ENCODE data around the gene DDX53. TPM values are rescaled to one million over a fixed set of nuclear protein-coding genes. Genes with fewer than 3 reads are reported as not detected.
A peak's percentile ranks its signal among the peaks of the same experiment; 100 is the strongest.

DDX53 gene
- total RNA-seq = not detected
- long read RNA-seq = 0 reads

DNA sequence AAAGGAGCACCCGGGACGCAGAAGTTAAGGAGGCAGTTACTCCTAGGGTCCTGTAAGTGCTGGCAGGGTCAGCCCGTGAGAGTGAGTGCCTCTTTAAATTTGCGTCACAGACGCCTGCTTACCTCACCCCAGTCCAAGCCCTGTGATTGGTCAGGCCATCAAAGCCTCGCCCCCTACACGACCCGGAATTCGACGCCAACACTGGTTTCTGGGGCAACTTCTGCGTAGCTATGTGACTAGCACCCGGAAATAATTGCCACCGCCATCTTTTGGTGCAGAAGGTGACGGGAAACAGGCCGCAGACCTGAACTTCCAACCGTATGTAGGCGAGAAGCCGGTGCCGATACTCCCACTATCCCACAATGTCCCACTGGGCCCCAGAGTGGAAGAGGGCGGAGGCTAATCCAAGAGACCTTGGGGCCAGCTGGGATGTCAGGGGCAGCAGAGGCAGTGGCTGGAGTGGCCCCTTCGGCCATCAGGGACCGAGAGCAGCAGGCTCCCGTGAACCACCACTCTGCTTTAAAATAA lies at the start of gene DDX53:
Gene DDX53 (plus strand): TSS at position 265 of the 528 bp plus-strand sequence. CDS start 98 bp downstream, at position 363.
- no peak for DNase-seq (ENCODE audit: missing footprints)
- intact Hi-C loops (cut with DNase I) = no loop called here
- ATAC-seq = no peak

DNA sequence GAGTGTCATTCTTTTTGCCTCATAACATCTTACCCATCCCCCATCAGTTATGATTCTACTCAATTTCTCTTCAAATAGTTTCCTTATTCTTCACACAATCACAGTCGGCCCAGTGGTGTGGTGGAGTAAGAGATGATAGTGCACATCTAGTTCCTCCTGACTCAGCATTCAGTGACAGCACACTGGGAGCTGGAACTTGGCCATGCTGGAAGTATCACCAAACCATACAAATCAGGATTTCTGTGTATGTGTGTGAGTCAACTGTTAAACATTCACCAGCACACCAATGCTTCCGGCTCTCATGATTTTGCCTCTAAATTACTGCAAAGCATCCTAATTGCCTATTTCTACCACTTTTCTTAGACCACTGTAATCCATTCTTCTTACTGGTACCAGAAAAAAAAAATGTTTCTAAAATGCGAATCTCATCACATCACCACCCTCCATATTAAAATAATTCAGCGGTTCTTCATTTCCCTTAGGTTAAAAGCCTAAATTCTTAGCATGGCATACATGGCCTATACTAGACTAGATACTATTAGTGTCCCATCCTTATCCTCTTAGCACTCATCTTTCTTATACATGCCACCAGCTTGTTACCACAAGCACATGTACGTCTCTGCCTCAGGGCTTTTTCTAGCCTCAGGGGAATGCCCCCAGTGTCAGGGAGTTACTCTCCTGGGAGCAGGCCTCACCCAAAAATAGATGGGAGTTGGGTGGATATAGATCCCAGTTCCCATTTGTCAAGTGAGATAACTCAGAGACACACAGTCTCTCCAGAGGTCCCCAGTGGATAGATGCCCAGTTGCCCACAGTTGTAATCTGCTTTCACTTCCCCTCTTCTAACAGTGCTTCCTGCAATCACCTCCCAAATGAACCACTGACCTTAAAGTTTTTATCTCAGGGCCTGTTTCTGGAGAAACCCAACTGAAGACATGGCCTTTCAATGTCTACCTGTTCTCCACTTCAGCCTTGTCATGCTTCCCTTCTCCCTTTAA lies 49.2 kb upstream of the DDX53 start:
- DNase-seq (ENCODE audit: missing footprints) (no peak), ATAC-seq (no peak)
- intact Hi-C loops (cut with DNase I) = no loop called here

DNA sequence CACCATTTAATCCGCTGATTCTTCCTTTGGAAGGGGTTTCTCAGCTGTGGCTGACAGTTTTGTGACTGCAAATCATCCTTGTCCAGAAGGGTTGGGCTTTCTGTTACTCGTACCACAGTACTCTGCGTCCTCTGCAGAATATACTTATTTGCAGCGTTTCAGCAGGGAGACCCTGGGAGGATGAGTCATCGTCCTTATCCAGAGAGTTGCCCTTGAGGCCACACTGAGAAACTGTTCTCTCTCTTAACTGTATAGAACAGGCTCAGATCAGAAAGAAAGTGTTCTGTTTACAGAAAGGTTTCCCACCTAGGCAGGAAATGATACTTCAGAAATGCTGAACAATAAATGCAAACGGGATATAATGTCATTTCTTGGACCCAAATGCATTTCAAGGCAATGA lies 47.8 kb upstream of the DDX53 start:
- no peak for ATAC-seq
- no peak for DNase-seq (ENCODE audit: missing footprints)
- intact Hi-C loops (cut with DNase I) = no loop called here

DNA sequence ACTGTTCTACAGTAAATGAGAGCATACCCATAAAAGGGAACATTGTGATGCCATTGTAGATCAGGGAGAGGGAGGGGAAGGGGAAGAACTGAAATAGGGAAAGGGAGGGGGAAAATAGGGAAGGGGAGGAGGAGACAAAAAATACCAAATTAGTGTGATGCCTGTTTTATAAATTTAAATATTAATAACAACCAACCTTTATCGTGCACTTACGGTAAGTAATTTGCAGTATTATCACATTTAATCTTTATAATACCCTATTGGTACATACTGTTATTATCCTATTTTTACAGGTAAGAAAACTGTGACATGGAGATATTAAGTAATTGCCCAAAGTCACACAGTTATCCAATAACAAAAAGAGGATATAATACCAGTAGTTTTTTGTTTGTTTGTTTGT lies 41.5 kb upstream of the DDX53 start:
- no peak for DNase-seq (ENCODE audit: missing footprints)
- intact Hi-C loops (cut with DNase I) = no loop called here
- no peak for ATAC-seq

DNA sequence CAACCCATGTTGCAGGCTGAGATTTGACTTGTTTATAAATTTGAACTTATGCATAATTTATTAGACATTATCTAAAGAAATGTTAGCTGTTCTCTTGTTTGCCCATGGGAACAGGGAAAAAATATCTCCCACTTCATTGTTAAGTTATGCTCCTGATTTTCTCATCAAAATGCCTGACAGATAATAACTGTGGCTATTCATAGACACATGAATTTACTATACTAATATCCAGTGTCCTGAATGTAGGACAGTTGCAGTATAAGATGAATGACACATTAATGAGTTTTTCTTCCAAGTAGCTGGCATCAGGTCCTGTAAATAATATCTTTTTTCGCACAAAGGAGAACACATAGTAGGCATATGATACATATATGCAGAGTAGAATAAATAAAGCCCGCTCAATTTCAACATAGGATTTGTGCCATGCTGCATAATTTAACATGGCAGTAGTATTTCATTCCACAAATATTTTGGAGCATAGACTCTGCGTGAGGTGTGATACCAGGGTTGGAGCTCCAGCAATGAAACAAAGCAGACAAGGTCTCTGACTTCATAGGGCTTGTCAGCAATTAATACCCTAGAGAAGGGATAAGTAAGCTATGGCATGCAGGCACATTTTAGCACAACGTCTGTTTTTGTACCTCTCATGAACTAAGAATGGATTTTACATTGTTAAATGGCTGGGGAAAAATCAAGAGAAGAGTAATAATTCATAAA lies 40.4 kb upstream of the DDX53 start:
- intact Hi-C loops (cut with DNase I) = no loop called here
- no peak for DNase-seq (ENCODE audit: missing footprints)
- peak; percentile 80 for ATAC-seq

DNA sequence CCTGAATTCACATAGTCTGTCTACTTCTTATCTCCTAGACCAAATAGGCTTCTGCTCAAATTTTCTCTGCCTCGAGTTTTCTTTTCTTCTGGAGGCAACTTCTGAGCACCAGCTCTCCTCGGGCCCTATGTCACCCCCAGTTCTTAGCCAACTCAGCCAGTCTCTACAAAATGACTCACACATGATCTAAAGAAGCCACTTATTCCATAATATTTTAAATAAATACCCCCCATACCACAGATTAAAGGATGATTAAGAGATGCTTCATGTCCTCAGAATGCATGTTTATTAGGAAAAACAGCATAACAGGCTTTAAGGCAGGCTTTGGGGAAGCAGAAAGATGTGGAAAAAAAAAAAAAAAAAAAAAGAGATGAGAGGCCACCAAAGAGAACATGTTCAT lies 36.6 kb upstream of the DDX53 start:
- DNase-seq (ENCODE audit: missing footprints) (no peak), ATAC-seq (no peak)
- intact Hi-C loops (cut with DNase I) = no loop called here

DNA sequence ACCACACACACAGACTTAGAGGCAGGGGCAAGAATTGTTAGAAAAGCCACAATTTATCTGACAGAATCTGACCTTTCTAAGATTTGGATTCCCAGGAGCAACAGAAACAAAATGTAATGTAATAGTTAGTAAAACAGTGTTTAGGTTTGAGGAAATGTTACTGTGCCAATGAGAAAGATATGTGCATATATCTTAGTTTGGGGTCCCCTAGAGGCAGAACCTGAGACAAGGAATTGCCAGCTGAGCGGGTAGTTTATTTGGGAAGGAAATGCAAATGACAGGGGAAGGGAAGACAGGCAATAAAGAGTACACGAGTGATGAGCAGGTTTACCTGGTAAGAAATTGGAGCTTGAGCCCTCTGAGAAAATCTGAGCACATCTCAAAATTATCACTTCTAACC lies 31.3 kb upstream of the DDX53 start:
- ATAC-seq = no peak
- intact Hi-C loops (cut with DNase I) = no loop called here

DNA sequence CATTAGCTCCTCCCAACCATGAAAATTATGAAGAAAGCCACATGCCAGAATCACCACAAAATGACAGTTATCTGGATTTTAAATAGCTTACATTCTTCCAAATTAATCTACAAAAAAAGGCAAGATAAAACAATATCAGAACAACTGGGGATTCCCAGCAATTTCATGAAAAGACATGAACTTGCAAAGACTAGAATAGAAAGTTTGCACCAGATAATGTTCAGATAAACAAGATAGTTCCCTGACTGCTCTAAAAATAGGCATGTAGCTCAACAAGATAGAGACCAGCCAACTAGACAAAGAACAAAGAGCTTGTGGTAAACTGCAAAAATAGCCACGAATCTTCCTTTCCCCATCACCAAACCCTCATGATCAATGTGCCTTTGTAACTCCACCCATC lies 30.3 kb upstream of the DDX53 start:
- no peak for ATAC-seq
- no peak for DNase-seq (ENCODE audit: missing footprints)
- intact Hi-C loops (cut with DNase I) = no loop called here

More for the DNA sequence above, 31.3 kb upstream of the DDX53 start:
- DNase-seq (ENCODE audit: missing footprints) = no peak

DNA sequence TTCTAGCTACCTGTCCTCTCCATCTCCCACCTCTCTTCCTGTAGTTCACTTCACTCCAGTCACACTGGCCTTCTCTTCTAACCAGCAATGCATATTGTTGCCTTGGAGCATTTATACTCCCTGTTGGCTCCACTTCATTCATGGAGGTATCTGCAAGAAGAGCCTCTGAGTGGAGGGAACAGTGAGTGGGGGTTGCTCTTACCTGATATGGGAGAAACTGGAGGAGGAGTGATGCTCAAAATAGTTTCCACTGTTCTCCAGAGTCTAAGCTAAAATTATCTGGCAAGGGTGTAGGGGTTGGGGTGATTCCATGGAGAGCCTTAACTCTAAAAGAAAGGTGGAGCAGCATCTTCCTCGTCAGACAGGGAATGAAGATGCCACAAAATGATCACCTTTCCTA lies 28.9 kb upstream of the DDX53 start:
- intact Hi-C loops (cut with DNase I) = no loop called here
- DNase-seq (ENCODE audit: missing footprints) = no peak
- no peak for ATAC-seq

DNA sequence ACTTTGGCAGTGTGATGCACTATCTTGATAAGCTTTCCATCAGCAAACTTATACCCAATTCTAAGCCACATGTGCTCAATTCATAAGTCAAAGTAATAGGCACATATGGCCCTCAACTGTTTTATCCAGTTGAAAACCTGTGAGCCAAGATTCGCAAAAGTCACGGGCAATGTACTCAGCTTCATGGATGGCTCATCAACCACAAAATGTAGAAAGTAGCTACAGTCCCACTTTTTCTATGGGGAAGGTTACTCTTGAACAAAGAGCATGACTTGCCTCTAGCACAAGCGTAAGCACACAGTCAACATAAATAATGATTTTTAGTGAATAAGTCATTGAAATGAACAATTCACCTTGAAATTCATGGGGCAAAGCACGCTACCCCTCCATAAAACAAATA lies 25.1 kb upstream of the DDX53 start:
- intact Hi-C loops (cut with DNase I) = no loop called here
- ATAC-seq (no peak), DNase-seq (ENCODE audit: missing footprints) (no peak)

DNA sequence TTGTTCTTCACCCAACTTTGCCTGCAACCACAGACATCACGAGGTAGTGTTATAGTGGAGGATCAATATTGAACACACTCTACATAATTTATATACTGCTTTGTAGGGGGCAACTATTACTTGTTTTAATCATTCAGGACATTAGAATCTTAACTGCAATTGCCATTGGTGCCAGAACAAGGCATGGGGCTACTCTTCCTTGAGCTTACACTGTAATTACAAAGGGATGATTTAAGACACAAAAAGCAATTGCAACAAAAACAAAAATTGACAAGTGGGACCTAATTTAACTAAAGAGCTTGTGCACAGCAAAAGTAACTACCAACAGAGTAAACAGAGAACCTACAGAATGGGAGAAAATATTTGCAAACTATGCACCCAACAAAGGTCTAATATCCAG lies 24.0 kb upstream of the DDX53 start:
- intact Hi-C loops (cut with DNase I) = no loop called here
- ATAC-seq (no peak), DNase-seq (ENCODE audit: missing footprints) (no peak)

DNA sequence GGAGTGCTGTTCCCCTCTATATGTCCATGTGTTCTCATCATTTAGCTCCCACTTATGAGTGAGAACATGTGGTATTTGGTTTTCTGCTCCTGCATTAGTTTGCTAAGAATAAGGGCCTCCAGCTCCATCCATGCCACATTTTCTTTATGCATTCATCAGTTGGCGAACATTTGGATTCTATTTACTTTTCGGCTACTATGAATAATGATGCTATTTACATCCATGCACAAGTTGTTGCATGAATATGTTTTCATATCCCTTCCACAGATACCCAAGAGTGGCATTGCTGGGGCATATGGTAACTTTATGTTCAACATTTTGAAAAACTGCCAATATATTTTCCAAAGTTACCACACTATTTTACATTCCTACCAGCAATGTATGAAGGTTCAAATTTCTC lies 13.8 kb upstream of the DDX53 start:
- intact Hi-C loops (cut with DNase I) = no loop called here
- DNase-seq (ENCODE audit: missing footprints) (no peak), ATAC-seq (no peak)

DNA sequence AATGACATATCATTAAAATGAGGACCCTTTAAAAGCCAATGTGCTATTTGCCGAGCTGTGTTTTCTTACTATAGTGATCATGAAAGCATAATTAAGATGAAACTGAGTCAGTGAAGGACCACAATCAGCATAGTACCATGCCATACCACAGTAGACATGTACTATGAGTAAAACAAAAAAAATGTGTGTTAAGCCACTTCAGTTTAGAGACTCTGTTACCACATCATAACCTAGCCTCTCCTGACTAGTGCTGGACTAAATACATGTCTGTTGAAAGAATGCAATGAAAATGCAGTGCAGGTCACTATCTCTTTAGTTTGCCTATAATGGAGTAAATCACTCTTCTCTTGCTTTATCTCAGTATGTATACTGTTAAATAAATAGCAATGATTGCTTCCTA lies 12.3 kb upstream of the DDX53 start:
- no peak for DNase-seq (ENCODE audit: missing footprints)
- intact Hi-C loops (cut with DNase I) = no loop called here
- ATAC-seq = no peak

DNA sequence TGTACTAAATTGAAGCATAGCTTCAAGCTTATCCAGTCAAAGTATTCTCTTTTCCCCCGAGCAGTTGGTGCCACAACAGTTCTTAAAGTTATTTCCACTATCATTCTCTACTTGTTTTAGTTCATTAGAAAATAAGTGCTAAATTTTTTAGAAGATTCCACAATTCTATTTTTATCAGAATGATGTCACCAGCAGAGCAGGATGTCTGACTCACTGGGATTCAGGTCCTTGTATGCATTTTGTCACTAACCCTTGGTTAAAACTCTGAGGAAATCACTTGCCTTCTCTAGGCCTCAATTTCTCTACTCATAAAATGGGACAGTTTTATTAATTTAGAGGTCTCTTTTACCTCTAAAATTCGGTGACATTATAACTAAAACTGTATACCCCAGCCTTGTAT lies 3.4 kb downstream of the DDX53 start:
- intact Hi-C loops (cut with DNase I) = no loop called here
- ATAC-seq = no peak
- DNase-seq (ENCODE audit: missing footprints) = no peak

DNA sequence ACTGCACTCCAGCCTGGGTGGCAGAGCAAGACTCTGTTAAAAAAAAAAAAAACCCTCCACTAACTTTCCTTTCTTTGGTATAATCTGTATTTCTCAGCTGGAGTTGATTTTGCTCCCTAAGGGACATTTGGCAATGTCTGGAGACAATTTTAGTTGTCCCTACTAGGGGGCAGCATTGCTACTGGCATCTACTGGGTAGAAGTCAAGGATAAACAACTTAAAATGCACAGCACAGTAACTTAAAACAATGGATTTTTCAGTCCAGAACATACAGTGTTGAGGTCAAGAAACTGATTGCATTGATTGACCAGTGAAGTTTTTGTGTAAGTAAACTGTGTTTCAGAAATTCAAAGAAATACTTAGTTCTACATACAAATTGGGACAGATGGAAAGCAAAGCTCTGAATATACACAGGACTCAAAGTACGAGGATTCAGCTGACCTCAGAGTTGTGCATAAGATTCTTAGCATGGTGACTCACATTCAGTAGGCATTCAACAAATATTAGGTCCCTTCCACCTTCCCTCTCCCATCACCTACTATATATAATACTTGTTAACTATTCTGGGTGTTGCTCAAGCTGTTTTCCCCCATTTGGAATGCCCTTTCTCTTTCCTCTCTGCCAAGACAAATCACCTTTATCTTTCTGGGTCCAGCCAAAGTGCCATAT lies 8.8 kb downstream of the DDX53 start:
- intact Hi-C loops (cut with DNase I) = no loop called here
- ATAC-seq = no peak
- DNase-seq (ENCODE audit: missing footprints) = no peak

DNA sequence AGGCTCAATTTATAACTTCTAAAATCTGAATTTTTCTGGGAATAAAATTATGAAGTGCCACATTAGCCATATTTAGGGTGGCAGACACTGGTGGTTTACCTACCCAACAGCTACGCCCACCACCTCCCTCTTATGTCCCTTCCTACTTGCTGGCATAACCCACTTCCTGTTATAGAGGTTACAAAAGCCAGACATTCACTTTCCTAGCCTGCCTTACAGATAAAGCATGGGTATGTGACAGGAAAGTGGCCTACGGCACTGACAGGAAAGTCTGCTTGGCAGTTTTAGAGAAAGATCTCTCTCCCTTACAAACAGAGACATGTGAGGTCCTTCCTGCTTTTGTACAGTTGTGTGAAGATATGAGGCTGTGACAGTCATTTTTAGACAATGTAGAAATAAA lies 12.4 kb downstream of the DDX53 start:
- ATAC-seq = peak; percentile 34
- intact Hi-C loops (cut with DNase I) = no loop called here

DNA sequence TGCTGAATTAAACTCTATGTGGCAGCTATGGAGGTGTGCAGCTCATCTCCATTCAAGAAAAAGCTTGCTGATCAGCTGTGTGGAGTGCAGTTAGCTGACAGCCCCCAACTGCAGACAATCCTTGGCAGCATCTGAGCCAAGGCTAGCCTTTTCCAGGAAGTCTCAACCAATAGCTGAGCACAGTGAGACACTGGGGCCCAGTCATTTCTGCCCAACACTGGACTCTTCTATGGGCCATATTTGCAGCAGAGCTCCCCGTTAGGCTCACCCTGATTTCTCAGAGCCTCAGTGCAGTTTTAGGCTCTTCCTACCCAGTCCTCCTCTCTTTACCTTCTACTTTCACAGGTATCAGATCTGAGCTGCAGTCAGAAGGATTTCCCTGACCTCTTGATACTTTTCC lies 12.9 kb downstream of the DDX53 start:
- intact Hi-C loops (cut with DNase I) = no loop called here
- DNase-seq (ENCODE audit: missing footprints) (no peak), ATAC-seq (no peak)

More for the DNA sequence above, 12.4 kb downstream of the DDX53 start:
- DNase-seq (ENCODE audit: missing footprints) = no peak

DNA sequence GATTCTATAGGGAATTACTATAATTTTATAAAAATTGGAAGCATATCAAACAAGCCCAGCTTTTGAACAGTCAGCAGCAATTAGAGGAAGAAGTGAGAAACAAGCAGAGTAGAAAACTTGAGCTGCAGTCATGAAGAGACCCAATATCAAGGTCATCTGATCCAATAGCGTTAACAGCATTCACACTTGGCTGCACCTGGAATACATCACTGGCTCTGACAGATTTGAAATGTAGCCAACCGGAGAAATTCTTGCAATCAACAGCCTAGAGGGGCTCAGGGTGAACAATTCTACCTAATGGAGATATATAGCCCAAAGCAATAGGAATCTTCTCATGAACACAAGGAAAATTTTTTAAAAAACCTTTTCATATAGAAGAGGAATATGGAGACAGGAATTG lies 13.6 kb downstream of the DDX53 start:
- DNase-seq (ENCODE audit: missing footprints) = no peak
- intact Hi-C loops (cut with DNase I) = no loop called here
- ATAC-seq = no peak

DNA sequence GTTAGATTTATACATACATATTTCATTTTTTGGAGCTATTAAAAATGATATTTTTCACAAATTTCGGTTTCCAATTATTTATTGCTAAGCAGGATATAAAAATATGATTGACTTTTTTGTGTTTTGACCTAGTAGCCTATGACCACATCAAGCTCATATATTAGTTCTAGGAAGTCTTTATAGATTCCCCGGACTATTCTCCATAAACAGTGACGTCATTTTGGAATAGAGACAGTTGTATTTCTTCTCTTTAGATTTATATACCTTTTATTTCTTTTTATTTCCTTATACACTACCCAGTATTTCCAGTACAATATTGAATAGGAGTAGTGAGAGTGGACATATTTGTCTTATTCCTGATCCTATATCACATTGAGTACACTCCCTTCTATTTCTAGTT lies 31.8 kb downstream of the DDX53 start:
- ATAC-seq (no peak), DNase-seq (ENCODE audit: missing footprints) (no peak)
- intact Hi-C loops (cut with DNase I) = no loop called here
